HEK293 (cell line): ENCODE measurements around the gene TMEM98.
"Not testable (repeated sequence)": the region's sequence is repeated elsewhere in the genome, so short reads cannot be mapped to it uniquely, and the experiment has no call there.

Source experiments
- CTCF ChIA-PET: fragments of 350-600 bp; formaldehyde crosslinking; extraction: SDS; loops from one replicate; lab custom pipeline; 2021; ENCODE audit warnings: antibody characterized with exemption; lab: Yijun Ruan, JAX
- POLR2A ChIA-PET: fragments of 300-600 bp; formaldehyde crosslinking; extraction: SDS; loops from one replicate; lab custom pipeline; 2020; ENCODE audit warnings: antibody characterized with exemption, inconsistent platforms; lab: Yijun Ruan, JAX
- H3K27ac ChIP-seq: fragments of 200-500 bp; sonication (Bioruptor generic); 2 replicates; pipeline ENCODE4 v1.5.1; 2014; ENCODE audit warnings: low read depth, low read length, control low read depth, inconsistent platforms; ENCODE audit errors: extremely low read depth
- H3K36me3 ChIP-seq, 2 experiments: fragments of 200-500 bp in 1 of 2; sonication (Bioruptor generic) in 1 of 2; 1 replicate in 1 of 2; 2 replicates in 1 of 2; pipeline ENCODE4 v1.5.1; 2014 to 2017; ENCODE audit warnings: inconsistent platforms in 2 of 2, low read length in 2 of 2; ENCODE audit not compliant: control insufficient read depth in 2 of 2, insufficient read depth in 1 of 2
- H3K4me1 ChIP-seq: fragments of 200-500 bp; sonication (Bioruptor generic); 2 replicates; pipeline ENCODE4 v1.5.1; 2014; ENCODE audit warnings: mild to moderate bottlenecking, low read length, inconsistent platforms; ENCODE audit not compliant: control insufficient read depth, insufficient read depth
- H3K4me3 ChIP-seq: 2 replicates; pipeline ENCODE4 v1.5.1; 2011; ENCODE audit warnings: low read depth, mild to moderate bottlenecking, control low read depth, low read length, moderate library complexity
- H3K9me3 ChIP-seq: fragments of 200-500 bp; sonication (Bioruptor generic); 2 replicates; pipeline ENCODE4 v1.5.1; 2014; ENCODE audit warnings: low read depth, low read length, inconsistent platforms; ENCODE audit not compliant: control insufficient read depth, insufficient read depth
- GLI4 ChIP-seq: fragments of 450-650 bp; formaldehyde crosslinking; IDR thresholded peaks from 2 replicates; pipeline ENCODE4 v1.5.1; 2016; ENCODE audit warnings: missing biosample characterization, missing genetic modification characterization
- KLF7 ChIP-seq: fragments of 450-650 bp; formaldehyde crosslinking; IDR thresholded peaks from 2 replicates; pipeline ENCODE4 v1.5.1; 2016; ENCODE audit warnings: missing biosample characterization, missing genetic modification characterization, borderline replicate concordance
- SCRT2 ChIP-seq: fragments of 450-650 bp; formaldehyde crosslinking; IDR thresholded peaks from 2 replicates; pipeline ENCODE4 v1.5.1; 2016; ENCODE audit warnings: missing biosample characterization, missing genetic modification characterization
- SETDB1 ChIP-seq: IDR thresholded peaks from one replicate; pipeline ENCODE4 v1.6.1; 2017; ENCODE audit warnings: mild to moderate bottlenecking, low read length, moderate library complexity, mixed read lengths; ENCODE audit not compliant: insufficient read length
- YY1 ChIP-seq: fragments of 450-650 bp; formaldehyde crosslinking; IDR thresholded peaks from 2 replicates; pipeline ENCODE4 v1.5.1; 2018; ENCODE audit warnings: missing biosample characterization, missing genetic modification characterization
- ZNF138 ChIP-seq: fragments of 450-650 bp; formaldehyde crosslinking; IDR thresholded peaks from 2 replicates; pipeline ENCODE4 v1.5.1; 2016; ENCODE audit warnings: missing biosample characterization, missing genetic modification characterization, borderline replicate concordance
- ZNF174 ChIP-seq: fragments of 450-650 bp; formaldehyde crosslinking; IDR thresholded peaks from 2 replicates; pipeline ENCODE4 v1.5.0; 2017; ENCODE audit warnings: missing biosample characterization, mild to moderate bottlenecking, missing genetic modification characterization
- ZNF19 ChIP-seq: fragments of 450-650 bp; formaldehyde crosslinking; IDR thresholded peaks from 2 replicates; pipeline ENCODE4; 2016; ENCODE audit warnings: missing biosample characterization, missing genetic modification characterization, low read depth
- ZNF221 ChIP-seq: fragments of 450-650 bp; formaldehyde crosslinking; IDR thresholded peaks from 2 replicates; pipeline ENCODE4 v1.5.1; 2017; ENCODE audit warnings: missing biosample characterization, missing genetic modification characterization, borderline replicate concordance
- ZNF223 ChIP-seq: fragments of 450-650 bp; formaldehyde crosslinking; IDR thresholded peaks from 2 replicates; pipeline ENCODE4 v1.5.1; 2016; ENCODE audit warnings: missing biosample characterization, missing genetic modification characterization
- ZNF23 ChIP-seq: fragments of 450-650 bp; formaldehyde crosslinking; IDR thresholded peaks from 2 replicates; pipeline ENCODE4 v1.5.1; 2016; ENCODE audit warnings: missing biosample characterization, missing genetic modification characterization, borderline replicate concordance
- ZNF248 ChIP-seq: fragments of 450-650 bp; formaldehyde crosslinking; IDR thresholded peaks from 2 replicates; pipeline ENCODE4 v1.5.1; 2017; ENCODE audit warnings: missing biosample characterization, missing genetic modification characterization
- ZNF555 ChIP-seq: fragments of 450-650 bp; formaldehyde crosslinking; conservative IDR thresholded peaks from 2 replicates; pipeline ENCODE4 v1.5.1; 2017; ENCODE audit warnings: missing biosample characterization, mild to moderate bottlenecking, missing genetic modification characterization, inconsistent platforms
- ZNF585B ChIP-seq: fragments of 450-650 bp; formaldehyde crosslinking; IDR thresholded peaks from 2 replicates; pipeline ENCODE4 v1.5.1; 2016; ENCODE audit warnings: missing biosample characterization, missing genetic modification characterization
- ZNF624 ChIP-seq: fragments of 450-650 bp; formaldehyde crosslinking; IDR thresholded peaks from 2 replicates; pipeline ENCODE4 v1.5.1; 2017; ENCODE audit warnings: missing biosample characterization, missing genetic modification characterization
- TF ChIP-seq, protein P1 (sequence below): fragments of 450-650 bp; formaldehyde crosslinking; IDR thresholded peaks from 2 replicates; pipeline ENCODE4 v1.5.1; 2016; ENCODE audit warnings: missing biosample characterization, missing genetic modification characterization
- TF ChIP-seq, protein P2 (sequence below): fragments of 450-650 bp; formaldehyde crosslinking; IDR thresholded peaks from 2 replicates; pipeline ENCODE4 v1.5.1; 2016; ENCODE audit warnings: missing biosample characterization, missing genetic modification characterization
- TF ChIP-seq, protein P3 (sequence below): fragments of 450-650 bp; formaldehyde crosslinking; optimal IDR thresholded peaks from 2 replicates; pipeline ENCODE3; 2016; ENCODE audit warnings: missing biosample characterization, mild to moderate bottlenecking, missing genetic modification characterization
- TF ChIP-seq, protein P4 (sequence below): fragments of 450-650 bp; formaldehyde crosslinking; IDR thresholded peaks from 2 replicates; pipeline ENCODE4 v1.5.1; 2017; ENCODE audit warnings: missing biosample characterization, missing genetic modification characterization

Gene TMEM98

DNA sequence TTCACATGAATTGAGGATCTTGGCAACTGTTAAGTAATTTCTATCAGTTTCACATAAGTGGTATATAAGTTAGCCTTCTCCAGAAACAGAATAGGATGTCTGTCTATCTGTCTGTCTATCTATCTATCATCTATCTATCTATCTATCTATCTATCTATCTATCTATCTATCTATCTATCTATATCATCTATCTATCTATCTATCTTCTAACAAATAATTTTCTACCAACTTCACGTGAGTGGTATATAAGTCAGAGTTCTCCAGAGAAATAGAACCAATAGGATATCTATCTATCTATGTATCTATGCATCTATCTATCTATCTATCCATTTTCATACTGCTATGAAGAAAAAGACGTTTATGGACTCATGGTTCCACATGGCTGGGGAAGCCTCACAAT is 52.3 kb downstream of the TMEM98 start:
- Histone ChIP-seq H3K4me3 (no peak overlapping the region), H3K9me3 (no peaks in the 10 kb centered on the region), H3K27ac (no peak overlapping the region), H3K4me1 (no peaks in the 10 kb centered on the region), H3K36me3 (no peaks in the 10 kb centered on the region)
- CTCF ChIA-PET: no interaction called here
- TF ChIP-seq ZNF174 (tag by site-specific recombination) (no peak), ZNF138 (tag by site-specific recombination) (no peak), ZNF23 (tag by site-specific recombination) (no peak), ZNF555 (tag by site-specific recombination) (no peak), ZNF221 (tag by site-specific recombination) (no peak), KLF7 (tag by site-specific recombination) (no peak), ZNF248 (tag by site-specific recombination) (no peak), YY1 (tag by site-specific recombination) (no peak), ZNF624 (no peak)
- TF ChIP-seq, protein P1, sequence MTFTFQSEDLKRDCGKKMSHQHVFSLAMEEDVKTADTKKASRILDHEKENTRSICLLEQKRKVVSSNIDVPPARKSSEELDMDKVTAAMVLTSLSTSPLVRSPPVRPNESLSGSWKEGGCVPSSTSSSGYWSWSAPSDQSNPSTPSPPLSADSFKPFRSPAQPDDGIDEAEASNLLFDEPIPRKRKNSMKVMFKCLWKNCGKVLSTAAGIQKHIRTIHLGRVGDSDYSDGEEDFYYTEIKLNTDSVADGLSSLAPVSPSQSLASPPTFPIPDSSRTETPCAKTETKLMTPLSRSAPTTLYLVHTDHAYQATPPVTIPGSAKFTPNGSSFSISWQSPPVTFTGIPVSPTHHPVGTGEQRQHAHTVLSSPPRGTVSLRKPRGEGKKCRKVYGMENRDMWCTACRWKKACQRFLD: no peak
- TF ChIP-seq, protein P2, sequence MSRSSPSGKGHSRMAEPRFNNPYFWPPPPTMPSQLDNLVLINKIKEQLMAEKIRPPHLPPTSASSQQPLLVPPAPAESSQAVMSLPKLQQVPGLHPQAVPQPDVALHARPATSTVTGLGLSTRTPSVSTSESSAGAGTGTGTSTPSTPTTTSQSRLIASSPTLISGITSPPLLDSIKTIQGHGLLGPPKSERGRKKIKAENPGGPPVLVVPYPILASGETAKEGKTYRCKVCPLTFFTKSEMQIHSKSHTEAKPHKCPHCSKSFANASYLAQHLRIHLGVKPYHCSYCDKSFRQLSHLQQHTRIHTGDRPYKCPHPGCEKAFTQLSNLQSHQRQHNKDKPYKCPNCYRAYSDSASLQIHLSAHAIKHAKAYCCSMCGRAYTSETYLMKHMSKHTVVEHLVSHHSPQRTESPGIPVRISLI (tag by site-specific recombination): no peak
- TF ChIP-seq, protein P3, sequence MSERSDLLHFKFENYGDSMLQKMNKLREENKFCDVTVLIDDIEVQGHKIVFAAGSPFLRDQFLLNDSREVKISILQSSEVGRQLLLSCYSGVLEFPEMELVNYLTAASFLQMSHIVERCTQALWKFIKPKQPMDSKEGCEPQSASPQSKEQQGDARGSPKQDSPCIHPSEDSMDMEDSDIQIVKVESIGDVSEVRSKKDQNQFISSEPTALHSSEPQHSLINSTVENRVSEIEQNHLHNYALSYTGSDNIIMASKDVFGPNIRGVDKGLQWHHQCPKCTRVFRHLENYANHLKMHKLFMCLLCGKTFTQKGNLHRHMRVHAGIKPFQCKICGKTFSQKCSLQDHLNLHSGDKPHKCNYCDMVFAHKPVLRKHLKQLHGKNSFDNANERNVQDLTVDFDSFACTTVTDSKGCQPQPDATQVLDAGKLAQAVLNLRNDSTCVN (tag by site-specific recombination): no peak
- TF ChIP-seq, protein P4, sequence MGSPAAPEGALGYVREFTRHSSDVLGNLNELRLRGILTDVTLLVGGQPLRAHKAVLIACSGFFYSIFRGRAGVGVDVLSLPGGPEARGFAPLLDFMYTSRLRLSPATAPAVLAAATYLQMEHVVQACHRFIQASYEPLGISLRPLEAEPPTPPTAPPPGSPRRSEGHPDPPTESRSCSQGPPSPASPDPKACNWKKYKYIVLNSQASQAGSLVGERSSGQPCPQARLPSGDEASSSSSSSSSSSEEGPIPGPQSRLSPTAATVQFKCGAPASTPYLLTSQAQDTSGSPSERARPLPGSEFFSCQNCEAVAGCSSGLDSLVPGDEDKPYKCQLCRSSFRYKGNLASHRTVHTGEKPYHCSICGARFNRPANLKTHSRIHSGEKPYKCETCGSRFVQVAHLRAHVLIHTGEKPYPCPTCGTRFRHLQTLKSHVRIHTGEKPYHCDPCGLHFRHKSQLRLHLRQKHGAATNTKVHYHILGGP: no peak
- POLR2A ChIA-PET: no interaction called here

DNA sequence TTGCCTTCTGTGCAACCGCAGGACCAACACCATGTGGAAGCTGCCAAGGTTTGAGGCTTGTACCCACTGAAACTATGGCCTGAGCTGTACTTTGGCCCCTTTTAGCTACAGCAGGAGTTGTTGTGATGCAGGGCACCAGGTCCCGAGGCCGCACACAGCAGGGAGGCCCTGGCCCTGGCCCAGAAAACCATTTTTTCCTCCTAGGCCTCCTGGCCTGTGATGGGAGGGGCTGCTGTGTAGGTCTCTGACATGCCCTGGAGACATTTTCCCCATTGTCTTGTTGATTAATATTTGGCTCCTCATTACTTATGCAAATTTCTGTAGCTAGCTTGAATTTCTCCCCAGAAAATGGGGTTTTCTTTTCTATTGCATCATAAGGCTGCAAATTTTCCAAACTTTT is 53.7 kb downstream of the TMEM98 start:
- POLR2A ChIA-PET, H3K27ac ChIP-seq, H3K4me1 ChIP-seq: not testable (repeated sequence)
- TF ChIP-seq SETDB1 (peak; percentile 75), ZNF585B (peak; percentile 99)
- TF ChIP-seq, all 188 proteins: peak for 2; not testable (repeated sequence) for 186
- CTCF ChIA-PET: interaction anchor here (1.1 kb wide), 1 partner anchor 18 kb away, joined by 4 read pairs; no protein-coding TSS in a partner anchor
- not testable (repeated sequence) for H3K9me3 ChIP-seq, H3K4me3 ChIP-seq, H3K36me3 ChIP-seq

DNA sequence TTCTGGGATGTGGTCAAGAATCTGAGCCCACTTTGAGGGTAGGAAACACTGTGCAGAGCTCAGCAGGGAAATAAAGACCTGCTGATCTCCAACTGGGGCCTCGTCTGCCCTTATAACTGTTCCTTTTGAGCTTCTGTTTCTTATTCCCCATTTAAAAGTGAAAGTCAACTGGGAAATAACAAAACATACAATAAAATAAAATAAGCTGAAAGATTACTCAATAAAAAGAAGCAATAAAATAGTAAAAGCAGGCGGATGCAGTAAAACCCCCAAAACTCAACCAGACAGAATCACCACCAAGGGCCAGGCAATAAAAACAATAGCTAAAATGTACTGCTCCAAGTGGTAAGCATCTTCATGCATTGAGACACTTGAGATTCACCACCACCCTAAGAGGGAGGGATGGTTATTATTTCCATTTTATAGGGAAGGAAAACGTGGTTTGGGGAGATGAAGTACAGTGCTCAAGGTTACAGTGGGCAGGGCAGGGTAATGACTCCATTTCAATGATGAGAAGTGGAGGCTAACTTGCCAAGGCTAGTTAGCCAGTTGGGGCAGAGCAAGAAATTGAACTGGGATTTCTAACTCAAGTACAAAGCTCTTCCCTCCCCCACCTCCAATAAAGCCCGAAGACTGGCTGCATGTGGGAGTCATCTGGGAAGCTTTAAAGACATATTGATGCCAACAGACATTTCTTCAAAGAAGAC is 57.2 kb downstream of the TMEM98 start:
- Histone ChIP-seq H3K27ac (no peak overlapping the region), H3K36me3 (no peaks in the 10 kb centered on the region), H3K4me3 (no peak overlapping the region), H3K9me3 (no peaks in the 10 kb centered on the region), H3K4me1 (no peaks in the 10 kb centered on the region)
- ChIA-PET POLR2A (no interaction called here), CTCF (interaction anchor here (0.6 to 4.2 kb wide), 2 partner anchors 14 to 1355 kb away, joined by 3 to 19 read pairs; no protein-coding TSS in a partner anchor)
- TF ChIP-seq ZNF223 (tag by site-specific recombination) (no peak), GLI4 (tag by site-specific recombination) (no peak), ZNF19 (tag by site-specific recombination) (no peak), SCRT2 (no peak)
- TF ChIP-seq, protein P3 (tag by site-specific recombination): no peak
- TF ChIP-seq, all 188 proteins: peak for 0

DNA sequence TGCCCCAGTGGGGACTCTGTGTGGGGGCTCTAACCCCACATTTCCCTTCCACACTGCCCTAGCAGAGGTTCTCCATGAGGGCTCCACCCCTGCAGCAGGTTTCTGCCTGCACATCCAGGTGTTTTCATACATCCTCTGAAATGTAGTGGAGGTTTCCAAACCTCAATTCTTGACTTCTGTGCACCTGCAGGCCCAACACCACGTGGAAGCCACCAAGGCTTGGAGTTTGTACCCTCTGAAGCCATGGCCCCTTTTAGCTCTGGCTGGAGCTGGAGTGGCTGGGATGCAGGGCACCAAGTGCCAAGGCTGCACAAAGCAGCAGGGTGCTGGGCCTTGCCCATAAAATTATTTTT is 59.5 kb downstream of the TMEM98 start:
- H3K4me1 ChIP-seq, H3K36me3 ChIP-seq, H3K4me3 ChIP-seq, H3K9me3 ChIP-seq, POLR2A ChIA-PET, H3K27ac ChIP-seq: not testable (repeated sequence)
- CTCF ChIA-PET: interaction anchor here (0.9 kb wide), 1 partner anchor 12 kb away, joined by 3 read pairs; no protein-coding TSS in a partner anchor

DNA sequence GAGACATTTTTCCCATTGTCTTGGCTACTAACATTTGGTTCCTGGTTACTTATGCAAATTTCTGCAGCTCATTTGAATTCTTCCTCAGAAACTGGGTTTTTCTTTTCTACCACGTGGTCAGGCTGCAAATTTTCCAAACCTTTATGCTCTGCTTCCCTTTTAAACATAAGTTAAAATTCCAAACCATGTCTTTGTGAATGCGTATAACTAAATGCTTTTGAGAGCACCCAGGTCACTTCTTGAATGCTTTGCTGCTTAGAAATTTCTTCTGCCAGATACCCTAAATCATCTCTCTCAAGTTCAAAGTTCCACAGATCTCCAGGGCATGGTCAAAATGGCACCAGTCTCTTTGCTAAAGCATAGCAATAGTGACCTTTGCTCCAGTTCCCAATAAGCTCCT is 59.9 kb downstream of the TMEM98 start:
- H3K9me3 ChIP-seq, H3K36me3 ChIP-seq, POLR2A ChIA-PET, H3K27ac ChIP-seq, H3K4me3 ChIP-seq, H3K4me1 ChIP-seq: not testable (repeated sequence)
- CTCF ChIA-PET: interaction anchor here (0.9 kb wide), 1 partner anchor 11 kb away, joined by 3 read pairs; no protein-coding TSS in a partner anchor
